ENCODE data around the gene PHOSPHO1.

The PHOSPHO1 gene

DNA sequence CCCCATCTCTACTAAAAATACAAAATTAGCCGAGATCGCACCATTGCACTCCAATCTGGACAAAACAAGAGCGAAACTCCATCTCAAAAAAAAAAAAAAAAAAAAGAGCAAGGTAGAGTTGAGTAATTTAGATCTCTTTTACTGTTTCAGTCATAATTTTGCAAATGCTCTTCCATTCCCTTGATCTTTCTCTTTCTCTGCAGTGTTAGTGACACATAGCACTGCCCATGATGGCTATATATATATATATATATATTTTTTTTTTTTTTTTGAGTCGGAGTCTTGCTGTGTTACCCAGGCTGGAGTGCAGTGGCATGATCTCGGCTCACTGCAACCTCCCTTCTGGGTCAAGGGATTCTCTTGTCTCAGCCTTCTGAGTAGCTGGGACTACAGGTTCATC lies 12.2 kb upstream of the PHOSPHO1 start:
- no peak for DNase-seq (ENCODE audit: low spot score)

DNA sequence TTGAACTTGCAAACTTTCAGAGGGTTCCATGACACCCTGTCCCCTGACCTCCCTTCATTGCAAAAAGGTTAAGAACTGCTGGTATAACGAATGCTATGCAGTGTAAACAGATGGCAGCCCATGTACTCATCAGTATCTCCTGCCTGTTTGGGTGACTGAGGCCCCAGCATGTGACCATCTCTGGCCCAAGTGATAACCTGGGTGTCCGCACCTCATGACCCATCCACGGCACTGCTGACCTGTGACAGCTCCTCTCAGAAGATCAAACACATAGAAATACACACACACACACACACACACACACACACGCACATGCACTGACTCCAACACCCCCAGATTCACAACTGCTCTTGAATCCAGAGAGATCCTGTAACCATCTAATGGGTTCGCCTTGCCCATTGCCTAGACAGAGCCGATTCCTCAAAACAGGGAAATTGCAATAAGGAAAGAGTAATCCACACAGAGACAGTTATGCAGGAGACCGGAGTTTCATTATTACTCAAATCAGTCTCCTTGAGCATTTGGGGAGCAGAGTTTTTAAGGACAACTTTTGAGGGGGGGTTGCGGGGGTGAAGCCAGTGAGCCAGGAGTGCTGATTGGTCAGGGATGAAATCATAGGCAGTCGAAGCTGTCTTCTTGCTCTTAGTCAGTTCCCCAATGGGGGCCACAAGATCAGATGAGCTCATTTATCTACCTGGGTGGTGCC lies 11.3 kb upstream of the PHOSPHO1 start:
- DNase-seq (ENCODE audit: low spot score), result peak; percentile 68

DNA sequence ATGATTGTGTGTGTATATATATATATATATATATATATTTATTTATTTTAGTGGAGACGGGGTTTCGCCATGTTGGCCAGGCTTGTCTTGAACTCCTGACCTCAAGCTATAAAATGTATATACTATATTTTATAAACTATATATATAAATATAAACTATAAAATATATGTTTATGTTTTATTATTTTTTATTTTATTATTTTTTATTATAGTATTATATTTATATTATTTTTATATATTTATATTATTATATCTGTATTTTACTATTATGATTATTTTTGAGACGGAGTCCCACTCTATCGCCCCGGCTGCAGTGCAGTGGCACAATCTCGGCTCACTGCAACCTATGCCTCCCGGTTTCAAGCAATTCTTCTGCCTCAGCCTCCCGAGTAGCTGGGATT lies 10.5 kb upstream of the PHOSPHO1 start:
- no peak for DNase-seq (ENCODE audit: low spot score)

DNA sequence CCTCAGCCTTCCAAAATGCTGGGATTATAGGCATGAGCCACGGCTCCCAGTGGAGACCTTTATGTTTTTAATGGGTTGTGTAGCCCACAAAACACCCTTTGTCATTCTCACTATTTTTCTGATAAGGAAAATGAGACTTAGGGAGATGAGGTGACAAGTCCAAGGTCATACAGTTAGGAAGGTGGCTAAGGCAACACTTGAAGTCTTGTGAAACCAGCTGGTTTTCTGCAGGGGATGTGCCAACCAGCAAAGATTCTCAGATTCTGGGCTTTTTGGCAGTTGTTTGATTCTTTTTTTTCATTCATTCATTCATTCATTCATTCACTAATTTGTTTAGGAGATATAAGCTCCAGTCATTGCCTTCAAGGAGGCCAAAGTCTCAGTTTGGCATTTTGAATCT lies 10.0 kb upstream of the PHOSPHO1 start:
- no peak for DNase-seq (ENCODE audit: low spot score)

DNA sequence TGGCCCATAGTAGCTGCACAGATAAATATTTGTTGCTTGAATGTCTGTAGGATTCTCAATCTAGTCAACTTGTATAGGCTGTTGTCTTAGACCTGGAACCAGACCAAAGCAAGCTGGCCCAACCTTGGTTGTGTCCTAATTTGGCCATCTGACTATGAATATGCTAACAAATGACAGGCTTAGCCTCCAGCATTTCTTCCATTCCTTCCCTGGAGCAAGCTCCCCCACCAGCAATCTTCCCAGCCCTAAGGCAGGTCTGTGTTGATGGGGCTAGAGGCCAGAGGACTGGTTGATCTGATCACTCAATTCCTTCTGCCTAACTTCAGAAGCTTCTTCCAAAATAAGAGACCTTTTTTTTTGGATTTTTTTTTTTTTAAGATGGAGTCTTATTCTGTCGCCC lies 9.4 kb upstream of the PHOSPHO1 start:
- no peak for DNase-seq (ENCODE audit: low spot score)

DNA sequence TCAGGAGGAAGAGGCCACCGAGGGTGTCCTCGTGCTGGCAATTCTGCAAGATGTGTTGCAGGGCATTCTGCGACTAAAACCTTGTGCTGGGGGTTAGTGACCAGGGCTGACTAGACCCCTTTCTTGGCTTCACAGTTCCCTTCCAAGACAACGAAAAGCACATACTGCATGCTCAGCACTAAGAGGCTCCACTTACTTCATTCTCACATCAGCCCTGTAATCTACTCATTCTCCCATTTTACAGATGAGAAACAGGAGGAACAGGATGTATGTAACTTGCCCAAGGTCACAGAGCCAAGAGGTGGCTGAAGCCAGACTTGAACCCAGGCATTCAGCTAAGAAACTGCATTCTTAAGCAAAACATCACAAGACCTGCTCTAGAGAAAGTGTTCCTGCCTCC lies 5.3 kb upstream of the PHOSPHO1 start:
- no peak for DNase-seq (ENCODE audit: low spot score)

DNA sequence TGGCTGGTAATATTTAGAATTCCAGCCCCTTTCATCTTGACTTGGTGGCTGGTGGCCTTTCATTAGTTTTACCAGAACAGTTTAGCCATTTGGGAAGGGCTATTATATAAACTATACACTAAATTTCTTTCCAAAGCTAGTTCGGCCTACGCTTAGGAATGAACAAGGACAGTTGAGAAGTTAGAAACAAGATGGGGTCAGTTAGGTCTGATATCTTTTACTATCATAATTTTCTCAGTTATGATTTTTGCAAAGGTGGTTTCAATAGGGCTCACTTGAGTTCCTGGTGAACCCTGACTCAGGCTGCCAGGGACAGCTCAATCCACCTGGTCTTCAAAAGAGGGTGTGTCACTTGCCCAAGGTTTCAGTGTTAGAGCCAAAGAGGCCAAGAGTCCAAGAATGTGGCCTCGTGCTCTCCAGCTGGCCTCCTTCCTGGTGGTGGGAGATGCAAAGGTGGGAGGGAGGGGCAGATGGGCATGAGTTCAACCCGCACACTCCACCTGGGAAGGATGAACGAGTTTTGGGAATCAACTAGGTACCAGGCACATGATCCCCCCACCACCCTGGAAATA lies 4.0 kb upstream of the PHOSPHO1 start:
- DNase-seq (ENCODE audit: low spot score), result no peak

DNA sequence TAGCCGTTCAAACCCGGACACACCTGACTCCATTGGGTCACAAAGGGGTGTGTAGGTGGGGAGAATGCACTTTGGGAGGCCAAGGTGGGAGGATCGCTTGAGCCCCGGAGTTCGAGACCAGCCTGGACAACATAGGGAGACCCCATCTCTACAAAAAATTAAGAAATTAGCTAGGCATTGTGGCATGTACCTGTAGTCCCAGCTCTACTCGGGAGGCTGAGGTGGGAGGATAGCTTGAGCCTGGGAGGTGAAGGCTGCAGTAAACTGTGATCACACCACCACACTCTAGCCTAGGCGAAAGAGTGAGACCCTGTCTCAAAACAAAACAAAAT lies 942 bp upstream of the PHOSPHO1 start:
- DNase-seq (ENCODE audit: low spot score), result no peak

DNA sequence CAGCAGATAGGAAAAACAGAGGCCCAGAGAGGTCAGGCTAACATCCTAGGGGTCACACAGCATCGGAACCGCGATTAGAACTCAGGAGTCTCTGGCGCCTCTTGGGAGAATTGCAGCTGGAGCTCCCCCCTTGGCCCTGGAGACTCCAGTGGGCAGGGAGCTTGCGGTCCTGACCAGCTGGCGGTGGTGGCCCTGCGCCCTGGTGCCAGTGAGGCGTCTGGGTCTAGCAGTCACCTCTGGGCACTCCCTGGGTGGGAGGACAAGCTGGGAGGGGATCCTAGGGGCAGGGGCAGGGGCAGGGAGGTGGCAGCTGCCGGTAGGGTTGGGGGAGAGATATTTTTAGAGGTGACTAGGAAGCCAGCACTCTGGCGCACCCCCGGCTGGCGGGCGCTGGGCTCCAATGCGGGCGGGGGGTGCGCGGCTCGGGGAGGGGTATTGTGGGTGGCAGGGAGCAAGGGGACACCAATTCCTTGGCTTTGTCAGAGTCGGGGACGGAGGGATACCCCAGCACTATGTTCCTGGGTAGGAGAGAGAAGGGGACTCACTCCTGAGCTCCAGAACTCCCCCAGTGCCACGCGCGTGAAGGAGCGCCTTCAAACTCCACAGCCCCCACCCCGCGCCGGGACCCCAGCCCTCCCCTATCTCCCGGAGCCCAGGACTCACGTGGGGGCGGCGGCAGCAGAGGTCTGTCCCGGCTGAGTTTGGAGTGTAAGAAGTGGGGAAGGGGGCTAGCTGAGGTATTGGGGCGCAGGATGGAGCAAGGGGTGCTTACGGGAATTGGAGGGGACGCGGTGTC lies 584 bp downstream of the PHOSPHO1 start:
- peak; percentile 59 for DNase-seq (ENCODE audit: low spot score)

DNA sequence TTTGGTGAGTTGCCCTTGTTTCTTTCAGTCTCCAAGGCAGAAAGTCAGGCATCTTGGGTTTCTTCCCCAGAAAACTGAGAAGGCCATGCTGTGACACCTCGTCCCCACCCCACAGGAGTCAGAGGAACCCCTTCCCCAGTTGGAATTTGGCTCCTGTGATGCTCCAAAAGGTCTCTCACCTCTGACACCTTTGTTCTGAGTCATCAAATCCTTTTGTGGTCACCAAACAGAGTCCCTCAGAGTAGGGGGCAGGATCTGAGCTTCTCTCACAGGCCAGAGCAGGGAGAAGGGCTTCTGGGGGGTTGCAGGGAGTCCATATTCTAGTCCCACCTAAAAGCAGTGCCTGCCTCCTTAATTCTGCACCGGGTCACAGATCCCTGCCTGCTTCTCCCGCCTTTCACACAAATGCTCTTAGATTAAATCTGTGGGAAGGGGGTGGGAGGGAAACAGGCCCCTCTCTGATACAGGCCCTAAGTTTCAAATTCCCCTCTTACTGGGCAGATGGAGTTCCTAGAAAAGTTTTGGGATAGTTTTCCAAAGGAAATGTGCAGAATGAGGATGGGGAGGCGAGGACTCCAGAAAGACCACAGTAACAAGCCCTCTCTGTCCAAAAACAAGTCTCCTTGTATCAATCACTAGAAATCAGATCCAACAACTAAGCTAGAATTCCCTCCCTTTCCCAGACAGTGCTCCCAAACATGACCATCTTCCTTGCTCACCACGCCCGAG lies 1.3 kb downstream of the PHOSPHO1 start:
- DNase-seq (ENCODE audit: low spot score), result no peak

DNA sequence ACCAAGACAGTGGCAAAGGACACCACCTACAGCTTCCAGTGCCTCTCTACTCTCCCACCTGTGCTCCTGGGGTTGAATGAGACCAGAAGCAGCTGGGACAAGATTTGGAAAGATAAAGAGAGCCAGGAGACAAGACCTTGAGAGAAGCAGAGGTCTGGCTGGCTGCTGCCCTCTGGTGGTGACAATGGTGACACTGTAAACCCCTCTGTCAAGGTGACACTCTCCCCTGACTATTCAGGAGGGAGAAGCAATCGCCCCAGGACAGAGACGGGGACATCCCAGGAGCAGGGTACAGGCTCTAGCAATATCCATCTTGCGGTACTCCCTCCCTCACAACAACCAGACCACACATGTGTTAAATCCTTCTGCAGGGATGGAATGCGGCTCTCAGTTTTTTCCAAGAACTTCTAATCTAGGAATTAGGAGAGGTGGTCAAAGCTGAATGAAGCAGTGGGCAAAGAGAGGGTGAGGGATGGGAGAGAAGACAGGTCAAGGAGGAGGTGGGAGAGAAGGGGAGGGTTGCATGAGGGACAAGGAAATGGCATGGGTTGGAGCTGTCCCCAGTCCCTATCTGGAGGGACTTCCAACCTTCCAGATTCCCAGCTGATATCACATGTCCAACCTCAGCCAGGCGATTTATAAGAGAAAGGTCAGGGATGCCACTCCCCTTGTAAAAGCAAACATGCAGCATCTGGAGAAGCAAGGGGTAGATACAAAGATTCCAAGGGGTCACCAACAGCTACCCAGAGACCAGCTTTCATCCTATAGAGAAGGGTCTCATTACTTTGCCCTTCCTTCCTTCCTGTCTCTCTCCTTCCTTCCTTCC lies 2.9 kb downstream of the PHOSPHO1 start:
- peak; percentile 91 for DNase-seq (ENCODE audit: low spot score)

DNA sequence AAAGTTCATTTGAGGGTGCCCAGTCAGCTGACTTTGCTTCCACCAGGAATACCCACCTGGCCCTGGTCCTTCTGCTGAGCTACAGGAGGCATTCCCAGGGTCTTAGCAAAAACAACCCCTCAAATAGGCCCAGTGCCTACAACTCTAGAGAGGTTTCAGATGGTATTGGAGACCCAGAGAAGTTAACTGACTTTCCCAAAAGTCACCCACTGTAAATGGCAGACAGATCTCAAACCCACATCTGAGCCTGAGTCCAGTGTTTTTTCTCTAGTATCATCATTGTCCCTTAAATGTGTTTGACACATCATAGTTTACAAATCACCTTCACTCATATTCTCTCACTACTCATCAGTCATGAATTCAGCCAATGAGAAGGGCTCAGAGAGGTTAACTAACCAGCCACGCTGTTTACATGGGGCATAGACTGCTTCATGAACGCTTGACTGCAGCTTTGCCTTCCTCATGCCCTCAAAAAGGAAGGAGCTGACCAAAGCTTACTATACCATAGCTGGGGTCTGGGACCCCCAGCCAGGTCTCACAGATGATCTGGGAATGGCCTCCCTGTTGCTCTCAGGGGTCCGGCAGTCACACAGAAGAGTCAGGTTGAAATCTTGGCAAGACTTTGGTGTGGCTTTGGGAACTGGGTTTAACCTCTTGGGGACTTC lies 3.7 kb downstream of the PHOSPHO1 start:
- no peak for DNase-seq (ENCODE audit: low spot score)

DNA sequence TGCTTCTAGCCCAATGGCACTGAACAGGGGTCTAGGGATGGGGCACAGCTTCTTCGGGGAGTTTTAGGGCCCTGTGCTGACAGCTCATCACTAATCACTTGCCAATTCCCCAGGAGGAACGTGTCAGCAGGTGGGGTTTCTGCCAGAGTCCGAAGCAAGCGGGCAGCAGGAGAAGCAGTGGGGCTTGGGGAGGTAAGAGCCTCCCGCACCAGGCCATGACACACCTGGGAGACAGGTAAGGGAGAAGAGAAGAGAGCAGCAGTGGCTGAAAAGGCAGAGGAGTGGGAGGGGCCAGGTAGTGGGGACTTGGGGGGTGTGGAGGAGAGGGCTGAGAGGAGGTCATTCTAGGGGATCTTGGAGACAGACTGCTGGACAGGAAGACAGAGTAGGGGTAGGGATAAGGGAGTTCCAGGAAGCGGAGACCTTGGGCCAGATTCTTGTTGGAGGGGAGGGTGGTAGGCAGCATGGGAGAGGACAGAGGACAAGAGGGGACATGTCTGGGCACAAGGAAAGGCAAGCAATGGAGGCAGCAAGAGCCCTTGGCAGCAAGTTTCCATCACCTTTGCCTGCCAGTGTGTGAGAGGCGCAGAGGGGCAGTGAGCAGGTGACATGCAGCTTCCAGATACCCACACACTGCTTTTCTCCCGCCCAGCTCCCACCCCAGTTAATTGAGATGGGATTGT lies 4.9 kb downstream of the PHOSPHO1 start:
- DNase-seq (ENCODE audit: low spot score), result no peak

DNA sequence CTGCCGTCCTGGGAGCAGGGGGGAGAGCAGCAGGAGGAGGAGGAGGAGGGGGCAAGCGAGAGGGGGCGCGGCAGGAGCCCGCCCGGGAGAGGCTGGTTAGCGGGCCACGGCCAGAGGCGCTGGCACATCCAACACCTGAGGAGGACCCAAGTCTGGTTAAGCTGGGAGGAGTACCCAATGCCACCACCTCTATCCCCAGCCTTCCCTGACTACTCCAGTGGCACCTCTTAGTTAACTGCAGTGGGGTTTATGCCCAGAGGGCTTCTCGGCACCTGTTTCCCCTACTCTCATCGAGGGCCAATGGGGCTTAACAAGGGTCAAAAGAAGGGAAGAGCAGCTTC lies 5.6 kb downstream of the PHOSPHO1 start:
- no peak for DNase-seq (ENCODE audit: low spot score)

DNA sequence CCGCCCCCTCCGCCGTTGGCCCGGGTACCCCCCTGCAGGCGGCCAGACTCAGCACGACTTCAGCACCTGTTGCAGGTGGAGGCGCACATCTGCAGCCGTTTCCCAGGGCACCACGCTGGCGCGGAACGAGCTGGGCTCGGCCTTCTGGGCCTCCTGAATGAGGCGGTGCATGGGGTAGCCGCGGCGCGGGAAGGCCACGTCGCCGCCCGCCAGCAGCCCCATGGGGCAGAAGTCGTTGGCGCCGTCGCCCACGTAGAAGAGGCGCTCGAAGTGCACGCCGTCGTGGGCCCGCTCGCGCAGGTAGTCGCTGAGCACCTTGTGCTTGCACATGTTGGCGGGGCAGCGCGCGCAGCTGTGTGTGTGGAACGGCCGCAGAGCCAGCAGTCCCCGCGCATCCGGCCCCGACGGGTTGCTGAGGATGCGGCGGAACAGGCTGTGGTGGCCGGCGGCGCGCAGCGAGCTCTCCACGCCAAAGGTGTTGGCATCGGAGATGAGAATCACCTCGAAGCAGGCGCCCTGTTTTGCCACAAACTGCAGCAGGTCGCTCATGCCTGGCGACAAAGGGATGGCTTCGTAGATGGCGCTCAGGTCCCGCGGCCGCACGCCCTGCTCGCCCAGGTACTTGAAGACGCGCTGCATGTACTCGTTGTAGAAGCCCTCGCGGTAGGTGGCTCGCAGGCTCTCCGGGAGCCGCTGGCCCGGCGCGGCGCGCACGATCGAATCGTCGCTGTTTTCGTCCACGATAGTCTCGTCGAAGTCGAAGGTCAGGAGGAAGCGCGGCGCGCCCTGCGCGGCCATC lies 6.2 kb downstream of the PHOSPHO1 start:
- no peak for DNase-seq (ENCODE audit: low spot score)

DNA sequence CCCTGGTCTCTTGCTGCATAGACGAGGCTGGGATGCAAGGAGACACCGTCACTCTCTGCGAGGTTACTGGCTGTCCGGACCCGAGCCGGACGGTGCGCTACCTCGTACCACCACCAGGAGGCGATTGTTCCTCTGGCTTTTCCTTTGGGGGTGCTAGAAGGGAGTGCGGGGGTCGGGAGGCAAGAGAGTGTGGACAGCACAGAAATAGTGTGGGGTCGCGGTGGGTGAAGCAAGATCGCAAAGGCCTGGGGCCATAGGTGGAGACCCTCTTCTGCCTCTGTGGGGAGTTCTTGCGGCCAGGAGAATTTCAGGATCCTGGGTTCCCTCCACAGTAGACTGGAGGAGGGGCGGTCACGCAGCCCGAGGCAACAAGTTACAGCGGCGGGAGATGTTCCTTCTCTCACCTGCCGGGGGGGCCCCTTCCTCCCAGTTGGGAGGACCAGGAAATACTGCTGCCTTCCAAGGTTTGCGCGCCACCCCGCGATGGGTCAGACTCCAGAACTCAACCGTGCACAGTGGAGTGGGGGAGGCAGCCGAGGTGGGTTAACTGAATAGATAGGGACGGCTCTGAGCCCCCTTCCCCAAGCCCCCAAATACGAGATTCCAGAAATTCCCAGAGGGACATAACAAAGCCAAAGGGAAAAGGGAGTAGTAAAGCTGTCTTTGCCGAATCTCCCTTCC lies 6.9 kb downstream of the PHOSPHO1 start:
- peak; percentile 80 for DNase-seq (ENCODE audit: low spot score)

DNA sequence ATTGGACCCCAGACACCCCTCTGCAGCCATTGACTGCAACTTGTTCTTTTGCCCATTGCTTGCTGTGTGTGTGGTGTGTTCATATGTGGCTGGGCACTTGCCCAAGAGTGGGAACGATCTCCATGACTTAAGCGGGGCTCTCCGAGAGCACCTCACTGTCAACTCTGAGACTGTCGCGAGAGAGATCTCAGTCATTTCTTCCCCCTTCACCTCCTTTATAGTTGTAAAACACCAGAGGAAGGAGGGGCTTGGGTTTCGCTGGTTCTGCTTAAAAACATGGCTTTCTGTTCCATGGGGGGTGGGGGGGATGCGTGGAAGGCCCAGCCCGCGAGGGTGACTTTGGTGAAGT lies 7.4 kb downstream of the PHOSPHO1 start:
- DNase-seq (ENCODE audit: low spot score), result no peak

DNA sequence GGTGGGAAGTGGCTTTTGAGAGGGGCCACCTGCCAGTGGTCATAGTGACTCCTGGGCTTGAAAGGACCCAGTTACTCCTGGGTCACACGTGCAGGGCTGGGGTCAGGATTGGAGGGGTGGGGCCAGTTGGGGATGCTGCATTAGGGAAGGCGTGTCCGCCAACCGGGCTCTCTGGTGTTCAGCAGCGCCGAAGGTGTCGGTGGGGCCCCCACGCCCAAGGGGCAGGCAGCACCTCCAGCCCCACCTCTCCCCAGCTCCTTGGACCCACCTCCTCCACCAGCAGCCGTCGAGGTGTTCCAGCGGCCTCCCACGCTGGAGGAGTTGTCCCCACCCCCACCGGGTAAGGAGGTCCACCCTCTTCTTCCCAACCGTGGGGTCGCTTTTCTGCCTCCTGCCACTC lies 10.6 kb downstream of the PHOSPHO1 start:
- no peak for DNase-seq (ENCODE audit: low spot score)
